GM12878 (cell line): ENCODE results near the gene METTL23. TPM values are rescaled to one million over a fixed set of nuclear protein-coding genes. Genes with fewer than 3 reads are reported as not detected.

Experiments used
- ATAC-seq: fragments of 200-7000 bp; cut with Tn5 transposase; 3 replicates; pipeline ENCODE4 v1.9.1; 2020; ENCODE audit warnings: mild to moderate bottlenecking, moderate library complexity
- BruUV-seq: library from RNA; stranded (reverse); fragments of 400-500 nt; replicated peaks from 2 replicates; lab custom pipeline; 2021; lab: Mats Ljungman, UMichigan
- CTCF ChIA-PET: fragments of 300-600 bp; sonication (Branson Sonifier 250); formaldehyde crosslinking; extraction: SDS; loops from one replicate; lab custom pipeline; 2021; ENCODE audit warnings: inconsistent platforms; lab: Yijun Ruan, JAX
- POLR2A ChIA-PET: fragments of 350-600 bp; formaldehyde crosslinking; extraction: SDS; loops from one replicate; lab custom pipeline; 2021; ENCODE audit warnings: inconsistent platforms; lab: Charles Lee
- RAD21 ChIA-PET: fragments of 300-600 bp; sonication (Branson Sonifier 250); formaldehyde crosslinking; loops from one replicate; lab custom pipeline; 2023; ENCODE audit warnings: antibody characterized with exemption; ENCODE audit not compliant: unreplicated experiment; lab: Charles Lee
- SMC1A ChIA-PET: fragments of 300-600 bp; sonication (Branson Sonifier 250); formaldehyde crosslinking; loops from one replicate; lab custom pipeline; 2023; ENCODE audit not compliant: unreplicated experiment, uncharacterized antibody; lab: Charles Lee
- DNase-seq: peaks from one replicate; pipeline ENCODE4 v3.0.0-alpha.2; 2011; ENCODE audit warnings: low read depth, low spot score
- FAIRE-seq: peaks from 3 replicates; lab custom pipeline; 2011; peaks lifted over from hg19 to GRCh38; lab: Jason Lieb, UNC
- H2AFZ ChIP-seq: 2 replicates; pipeline ENCODE4 v1.6.0; 2011; ENCODE audit warnings: low read depth, low read length, control low read depth; ENCODE audit not compliant: control insufficient read depth
- H3K27ac ChIP-seq: 2 replicates; pipeline ENCODE4 v1.5.1; 2011; ENCODE audit warnings: control low read depth; ENCODE audit not compliant: control insufficient read depth, insufficient read depth
- H3K27me3 ChIP-seq, 2 experiments: replicated peaks in 1 of 2; 2 replicates each; pipeline versions ENCODE4 v1.6.0 to v1.6.1; 2011; ENCODE audit warnings: low read length in 1 of 2; ENCODE audit not compliant: control insufficient read depth in 2 of 2, insufficient read depth in 2 of 2
- H3K36me3 ChIP-seq, 2 experiments: 2 replicates each; pipeline ENCODE4 v1.5.1; 2011; ENCODE audit warnings: low read length in 1 of 2; ENCODE audit not compliant: control insufficient read depth in 2 of 2, insufficient read depth in 2 of 2
- H3K4me1 ChIP-seq: 2 replicates; pipeline ENCODE4 v1.6.1; 2011; ENCODE audit warnings: mild to moderate bottlenecking, low read length, moderate library complexity, mixed read lengths; ENCODE audit not compliant: control insufficient read depth, insufficient read depth
- H3K4me2 ChIP-seq: 2 replicates; pipeline ENCODE4 v1.6.0; 2011; ENCODE audit warnings: control low read depth; ENCODE audit not compliant: control insufficient read depth, insufficient read depth
- H3K4me3 ChIP-seq: fragments of 200-600 bp; sonication (generic); 2 replicates; pipeline ENCODE4 v1.5.1; 2016
- H3K79me2 ChIP-seq: 2 replicates; pipeline ENCODE4 v1.6.0; 2011; ENCODE audit warnings: low read length; ENCODE audit not compliant: control insufficient read depth, insufficient read depth
- H3K9ac ChIP-seq: 2 replicates; pipeline ENCODE4 v1.8.0; 2011; ENCODE audit warnings: low read length, control low read depth, mixed read lengths; ENCODE audit not compliant: control insufficient read depth, insufficient read depth
- H3K9me3 ChIP-seq: replicated peaks from 3 replicates; pipeline ENCODE4 v1.5.1; 2011; ENCODE audit warnings: mild to moderate bottlenecking, low read length; ENCODE audit not compliant: control insufficient read depth, insufficient read depth
- H4K20me1 ChIP-seq: 2 replicates; pipeline ENCODE4 v1.6.0; 2011; ENCODE audit not compliant: control insufficient read depth, insufficient read depth
- ATF3 ChIP-seq: IDR thresholded peaks from 2 replicates; pipeline ENCODE4 v1.6.1; 2011; ENCODE audit warnings: low read depth, mild to moderate bottlenecking, low read length, moderate library complexity, borderline replicate concordance; ENCODE audit errors: extremely low read depth
- CEBPB ChIP-seq, 2 experiments: fragments of 150-350 bp in 1 of 2; IDR thresholded peaks; 2 replicates each; pipeline ENCODE4 v1.6.1; 2012 to 2014; ENCODE audit warnings: low read depth in 2 of 2, low read length in 2 of 2, borderline replicate concordance in 1 of 2, inconsistent platforms in 1 of 2
- DPF2 ChIP-seq: fragments of 450-650 bp; IDR thresholded peaks from 2 replicates; pipeline ENCODE4 v1.6.1; 2017; ENCODE audit warnings: mild to moderate bottlenecking
- EP300 ChIP-seq, 2 experiments: fragments of 150-350 bp in 1 of 2; IDR thresholded peaks; 2 replicates each; pipeline ENCODE4 v1.6.1; 2011 to 2012; ENCODE audit warnings: low read depth in 2 of 2, low read length in 2 of 2, borderline replicate concordance in 1 of 2, improper control_type of control experiment in 1 of 2, inconsistent platforms in 1 of 2; ENCODE audit not compliant: control insufficient read depth in 1 of 2
- ETV6 ChIP-seq, 2 experiments: fragments of 450-650 bp in 1 of 2; IDR thresholded peaks in 1 of 2; conservative IDR thresholded peaks in 1 of 2; 2 replicates each; pipeline ENCODE4 v1.6.1; 2014; ENCODE audit warnings: antibody characterized with exemption in 1 of 2, borderline replicate concordance in 1 of 2, low read depth in 1 of 2, mild to moderate bottlenecking in 1 of 2, moderate library complexity in 1 of 2
- HCFC1 ChIP-seq: fragments of 150-350 bp; IDR thresholded peaks from 2 replicates; pipeline ENCODE4 v1.6.1; 2014; ENCODE audit warnings: low read length
- JUNB ChIP-seq: IDR thresholded peaks from 2 replicates; pipeline ENCODE4 v1.6.1; 2016; ENCODE audit warnings: antibody characterized with exemption, mild to moderate bottlenecking
- KAT2A ChIP-seq: conservative IDR thresholded peaks from 2 replicates; pipeline ENCODE4 v1.6.1; 2011; ENCODE audit warnings: low read depth, low read length; ENCODE audit not compliant: control insufficient read depth
- MXI1 ChIP-seq: fragments of 150-350 bp; IDR thresholded peaks from 2 replicates; pipeline ENCODE4 v1.6.1; 2011; ENCODE audit warnings: low read depth, mild to moderate bottlenecking, inconsistent platforms, low read length, improper control_type of control experiment
- MYC ChIP-seq: IDR thresholded peaks from 2 replicates; pipeline ENCODE4 v1.6.1; 2011; ENCODE audit warnings: mild to moderate bottlenecking, low read length, moderate library complexity, inconsistent platforms; ENCODE audit not compliant: insufficient read depth, insufficient replicate concordance, insufficient read length, severe bottlenecking
- PBX3 ChIP-seq: IDR thresholded peaks from 2 replicates; pipeline ENCODE4 v1.6.1; 2011; ENCODE audit warnings: mild to moderate bottlenecking, low read depth, low read length, moderate library complexity; ENCODE audit not compliant: insufficient replicate concordance
- SPI1 ChIP-seq: IDR thresholded peaks from 2 replicates; pipeline ENCODE4 v1.6.1; 2011; ENCODE audit warnings: low read depth, mild to moderate bottlenecking, low read length, moderate library complexity, borderline replicate concordance; ENCODE audit not compliant: insufficient read depth
- USF1 ChIP-seq: IDR thresholded peaks from 2 replicates; pipeline ENCODE4 v1.6.1; 2011; ENCODE audit warnings: borderline replicate concordance, low read depth, mild to moderate bottlenecking, moderate library complexity, mixed read lengths, low read length; ENCODE audit not compliant: insufficient read depth; ENCODE audit errors: extremely low read length
- YBX1 ChIP-seq: fragments of 450-650 bp; IDR thresholded peaks from 2 replicates; pipeline ENCODE4 v1.6.1; 2016; ENCODE audit warnings: antibody characterized with exemption
- ZBED1 ChIP-seq: IDR thresholded peaks from 2 replicates; pipeline ENCODE4 v1.6.1; 2016; ENCODE audit warnings: borderline replicate concordance
- ZNF207 ChIP-seq: fragments of 450-650 bp; IDR thresholded peaks from 2 replicates; pipeline ENCODE4 v1.6.1; 2014; ENCODE audit warnings: antibody characterized with exemption, mild to moderate bottlenecking, borderline replicate concordance
- WGBS: methylation state at CpG from one replicate; pipeline ENCODE4 v1.1.6; 2016; ENCODE audit warnings: low lambda C conversion rate; ENCODE audit not compliant: insufficient replicate concordance, insufficient coverage; ENCODE audit errors: missing lambda C conversion rate; 5-methylcytosine and 5-hydroxymethylcytosine counted together
- in situ Hi-C: fragments of 300-500 bp; cut with MboI; formaldehyde crosslinking; loops from 9 replicates; pipeline ENCODE4 v1.14.3; 2018; ENCODE audit warnings: mixed read lengths
- intact Hi-C: fragments of 100-400 bp; cut with micrococcal nuclease; formaldehyde crosslinking; loops from one replicate; pipeline ENCODE4 v1.14.2; 2022; ENCODE audit not compliant: unreplicated experiment
- polyA plus RNA-seq, 11 experiments: library from polyadenylated mRNA; depleted of rRNA in 4 of 11; unstranded in 6 of 11; stranded (reverse) in 5 of 11; fragments of >200 nt; fragmentation: Nextera tagmentation in 4 of 11; fragmentation: Illumina TruSeq in 1 of 11; extraction: Ambion mirVana in 4 of 11; extraction: Trizol in 1 of 11; gene quantifications; 1 replicate in 1 of 11; 2 replicates in 10 of 11; pipeline versions ENCODE4 v1.2.1 to v1.2.3, GENCODE V29; 2011 to 2016; ENCODE audit warnings: inconsistent platforms in 2 of 11, missing spikeins in 2 of 11, low read depth in 1 of 11
- total RNA-seq, 4 experiments: library from RNA; depleted of rRNA in 3 of 4; stranded (reverse); fragments of >200 nt in 3 of 4; fragmentation: Illumina TruSeq in 1 of 4; extraction: Trizol in 1 of 4; gene quantifications; 2 replicates each; pipeline versions ENCODE4 v1.2.1 to v1.2.3, GENCODE V29; 2013 to 2021
- TF ChIP-seq, protein P1 (sequence below): IDR thresholded peaks from 2 replicates; pipeline ENCODE4 v1.6.1; 2011; ENCODE audit warnings: low read depth, low read length, improper control_type of control experiment, borderline replicate concordance
- TF ChIP-seq, protein P2 (sequence below): IDR thresholded peaks from 2 replicates; pipeline ENCODE4 v1.6.1; 2012; ENCODE audit warnings: low read depth, low read length, improper control_type of control experiment

METTL23 gene
- total and polyA plus RNA-seq, 10 of the 15 experiments (the other 5 are each of a cell fraction or from before 2014, with no cell fraction given): 25.6 to 61.5 (median 30.9) TPM

- FAIRE-seq: peak; percentile 92
- no peak for TF ChIP-seq CEBPB (IDR thresholded peaks at IDR 0.05; ENCODE audit: borderline replicate concordance in 1 of 2, low read depth in 2 of 2, low read length in 2 of 2)
- 0 out of 4 replicates have a peak, but pooled peaks of 1 of the 2 experiments have one; percentile 18 for TF ChIP-seq ETV6 (conservative IDR thresholded peaks at IDR 0.05 in 1 of 2, IDR thresholded peaks at IDR 0.05 in 1 of 2; ENCODE audit: borderline replicate concordance in 1 of 2, low read depth in 1 of 2)
- TF ChIP-seq USF1: no peak
- no peak for TF ChIP-seq KAT2A
- TF ChIP-seq EP300 (IDR thresholded peaks at IDR 0.05; ENCODE audit: borderline replicate concordance in 1 of 2, control insufficient read depth in 1 of 2, low read depth in 2 of 2, low read length in 2 of 2): no peak
- peak; percentile 86 for TF ChIP-seq MYC
- peak; percentile 15 for TF ChIP-seq PBX3
- no peak for TF ChIP-seq ATF3
- TF ChIP-seq MXI1: peak; percentile 71
- TF ChIP-seq DPF2: peak; percentile 22; the same call in 1 of the 2 replicates
- peak; percentile 98 for TF ChIP-seq ZNF207
- TF ChIP-seq YBX1: no peak
- TF ChIP-seq ZBED1: peak; percentile 82; the same call in 1 of the 2 replicates
- TF ChIP-seq JUNB: no peak
- TF ChIP-seq, protein P1, sequence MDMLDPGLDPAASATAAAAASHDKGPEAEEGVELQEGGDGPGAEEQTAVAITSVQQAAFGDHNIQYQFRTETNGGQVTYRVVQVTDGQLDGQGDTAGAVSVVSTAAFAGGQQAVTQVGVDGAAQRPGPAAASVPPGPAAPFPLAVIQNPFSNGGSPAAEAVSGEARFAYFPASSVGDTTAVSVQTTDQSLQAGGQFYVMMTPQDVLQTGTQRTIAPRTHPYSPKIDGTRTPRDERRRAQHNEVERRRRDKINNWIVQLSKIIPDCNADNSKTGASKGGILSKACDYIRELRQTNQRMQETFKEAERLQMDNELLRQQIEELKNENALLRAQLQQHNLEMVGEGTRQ: no peak
- TF ChIP-seq HCFC1: peak; percentile 61; the same call in 1 of the 2 replicates
- TF ChIP-seq, protein P2, sequence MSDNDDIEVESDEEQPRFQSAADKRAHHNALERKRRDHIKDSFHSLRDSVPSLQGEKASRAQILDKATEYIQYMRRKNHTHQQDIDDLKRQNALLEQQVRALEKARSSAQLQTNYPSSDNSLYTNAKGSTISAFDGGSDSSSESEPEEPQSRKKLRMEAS: peak; percentile 68
- TF ChIP-seq SPI1: no peak
These were observed 10.5 kb downstream of the METTL23 start, which contains the start of gene SRSF2 for GRCh38 chr17:76737082-76737675. TSS of gene SRSF2 (minus strand) at chr17:76737331. CDS start at chr17:76737160, 171 bp downstream.

More at GRCh38 chr17:76737082-76737675, 10.5 kb downstream of the METTL23 start, which contains the start of gene SRSF2:
- no peaks in the 10 kb centered on the region; the same call in 2 of the 3 replicates for H3K9me3 ChIP-seq
- no TSS peak for BruUV-seq
- no peaks in the 10 kb centered on the region for H3K27me3 ChIP-seq
- ChIA-PET CTCF (interaction anchor here (1.3 kb wide), 1 partner anchor 10 kb away, joined by 5 read pairs; no protein-coding TSS in a partner anchor), SMC1A (interaction anchor here (2.1 to 2.8 kb wide), 2 partner anchors 10 kb away, joined by 9 to 10 read pairs; partner anchors contain the start of gene METTL23), POLR2A (interaction anchor here (6.4 kb wide), 1 partner anchor 11 kb away, joined by 60 read pairs; the partner anchor contains the start of genes JMJD6 and METTL23), RAD21 (interaction anchor here (0.8 to 2.1 kb wide), 3 partner anchors 10 to 473 kb away, joined by 3 to 12 read pairs (median 6); no protein-coding TSS in a partner anchor)
- H3K27ac ChIP-seq: peak within 1 kb of the TSS; percentile 91
- DNase-seq (peak; percentile 87), ATAC-seq (peak; percentile 80)
- in situ Hi-C loops: no loop called here
- intact Hi-C loops: loop anchor here (10.0 kb wide), 1 partner anchor 348 kb away; no protein-coding TSS in a partner anchor
- peaks cover 8 to 25% of the 10 kb centered on the region in 2 experiments for H3K36me3 ChIP-seq
- peak within 1 kb of the TSS; percentile 90 for H3K4me2 ChIP-seq
- H4K20me1 ChIP-seq: no peaks in the 10 kb centered on the region; the same call in 1 of the 2 replicates
- H2AFZ ChIP-seq: peak within 1 kb of the TSS; percentile 80
- H3K9ac ChIP-seq: peak within 1 kb of the TSS; percentile 97
- H3K4me1 ChIP-seq: no peaks in the 10 kb centered on the region; the same call in none of the 2 replicates
- peaks cover 67% of the 10 kb centered on the region for H3K79me2 ChIP-seq
- WGBS: 1% methylated on average over 40 of the region's 60 CpGs
- H3K4me3 ChIP-seq: peak within 1 kb of the TSS; percentile 92
